Measurements from ENCODE around the gene NCF2. TPM values are rescaled to one million over a fixed set of nuclear protein-coding genes. Genes with fewer than 3 reads are reported as not detected.

Gene NCF2
- total RNA-seq, 2 donors from 2014 or later = 21.7 to 22.2 TPM

- H3K36me3 ChIP-seq = peaks cover 20% of the 10 kb centered on the region
- H3K27me3 ChIP-seq (replicated peaks; ENCODE audit: insufficient read depth) = no peaks in the 10 kb centered on the region
- no peak for TF ChIP-seq CTCF (IDR thresholded peaks at IDR 0.05)
- no peak overlapping the region for H3K27ac ChIP-seq
- DNase-seq (ENCODE audit: low spot score) (no peak), ATAC-seq (ENCODE audit: insufficient number of reproducible peaks, low FRiP score, low read depth) (no peak)
- no peaks in the 10 kb centered on the region for H3K9me3 ChIP-seq
- H3K4me3 ChIP-seq = no peak overlapping the region
- H3K4me1 ChIP-seq (ENCODE audit: control insufficient read depth in 1 of 2, low read depth in 2 of 2) = no peaks in the 10 kb centered on the region
Measured at GRCh38 chr1:183522104-183522503, 68.2 kb downstream of the NCF2 start.

- Histone ChIP-seq H3K4me3 (no peak overlapping the region), H3K4me1 (ENCODE audit: control insufficient read depth in 1 of 2, low read depth in 2 of 2) (no peaks in the 10 kb centered on the region), H3K27me3 (replicated peaks; ENCODE audit: insufficient read depth) (no peaks in the 10 kb centered on the region), H3K9me3 (no peaks in the 10 kb centered on the region), H3K36me3 (peaks cover 15% of the 10 kb centered on the region), H3K27ac (no peak overlapping the region)
- TF ChIP-seq CTCF (IDR thresholded peaks at IDR 0.05) = no peak
- no peak for DNase-seq (ENCODE audit: low spot score)
- ATAC-seq (ENCODE audit: insufficient number of reproducible peaks, low FRiP score, low read depth) = no peak
Measured at GRCh38 chr1:183520379-183520778, 69.9 kb downstream of the NCF2 start.

GRCh38 chr1:183517401-183517800 is 72.9 kb downstream of the NCF2 start:
- DNase-seq (ENCODE audit: low spot score) (no peak), ATAC-seq (ENCODE audit: insufficient number of reproducible peaks, low FRiP score, low read depth) (no peak)
- no peak overlapping the region for H3K27ac ChIP-seq
- no peak for TF ChIP-seq CTCF (IDR thresholded peaks at IDR 0.05)
- no peaks in the 10 kb centered on the region for H3K9me3 ChIP-seq
- no peaks in the 10 kb centered on the region for H3K27me3 ChIP-seq (replicated peaks; ENCODE audit: insufficient read depth)
- H3K36me3 ChIP-seq = peaks cover 12% of the 10 kb centered on the region
- no peak overlapping the region for H3K4me3 ChIP-seq
- H3K4me1 ChIP-seq (ENCODE audit: control insufficient read depth in 1 of 2, low read depth in 2 of 2) = peaks cover 0 to 10% of the 10 kb centered on the region in 2 donors

GRCh38 chr1:183516725-183517124 is 73.5 kb downstream of the NCF2 start:
- Histone ChIP-seq H3K36me3 (peaks cover 12% of the 10 kb centered on the region), H3K27me3 (replicated peaks; ENCODE audit: insufficient read depth) (no peaks in the 10 kb centered on the region), H3K4me3 (no peak overlapping the region), H3K27ac (no peak overlapping the region), H3K4me1 (ENCODE audit: control insufficient read depth in 1 of 2, low read depth in 2 of 2) (peaks cover 0 to 10% of the 10 kb centered on the region in 2 donors), H3K9me3 (no peaks in the 10 kb centered on the region)
- no peak for DNase-seq (ENCODE audit: low spot score)
- no peak for TF ChIP-seq CTCF (IDR thresholded peaks at IDR 0.05)
- ATAC-seq (ENCODE audit: insufficient number of reproducible peaks, low FRiP score, low read depth) = no peak

DNA sequence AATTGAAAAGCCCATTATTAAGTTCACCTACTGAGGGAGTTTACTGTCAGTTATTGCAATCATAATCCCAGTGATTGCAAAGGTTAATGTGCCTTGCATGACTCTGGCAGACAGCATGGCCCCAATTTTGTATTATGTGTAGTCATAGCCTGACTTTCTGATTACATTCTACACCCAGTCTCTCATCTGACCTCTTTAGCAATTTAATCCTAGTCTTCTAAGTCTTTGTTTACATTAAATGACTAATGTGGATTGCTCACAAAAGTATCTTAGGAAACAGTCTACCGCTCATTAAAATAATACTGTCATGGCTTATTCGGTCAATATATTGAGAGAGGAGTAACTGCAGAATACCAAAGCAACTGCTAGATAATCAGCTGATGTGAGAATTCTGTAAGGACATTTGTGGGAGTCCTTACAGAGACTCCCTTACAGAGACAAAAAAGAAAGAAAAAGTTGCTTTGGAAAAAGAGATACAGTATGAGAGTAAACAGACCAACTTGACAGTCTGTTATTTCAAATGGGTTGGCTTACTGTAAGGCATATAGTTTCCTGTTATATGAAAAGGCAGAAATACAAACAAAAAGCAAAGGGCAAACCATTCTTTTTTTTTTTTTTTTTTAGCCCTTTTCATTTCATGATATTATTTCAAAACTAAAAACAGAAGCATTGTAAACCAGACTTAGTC is 75.1 kb downstream of the NCF2 start:
- H3K27ac ChIP-seq = no peak overlapping the region

More for the DNA sequence above, 75.1 kb downstream of the NCF2 start:
- no peaks in the 10 kb centered on the region for H3K9me3 ChIP-seq
- ATAC-seq (ENCODE audit: insufficient number of reproducible peaks, low FRiP score, low read depth) (no peak), DNase-seq (ENCODE audit: low spot score) (no peak)
- H3K4me1 ChIP-seq (ENCODE audit: control insufficient read depth in 1 of 2, low read depth in 2 of 2) = peaks cover 0 to 10% of the 10 kb centered on the region in 2 donors
- H3K4me3 ChIP-seq = no peak overlapping the region
- H3K36me3 ChIP-seq = peaks cover 9% of the 10 kb centered on the region
- TF ChIP-seq CTCF (IDR thresholded peaks at IDR 0.05) = no peak
- no peaks in the 10 kb centered on the region for H3K27me3 ChIP-seq (replicated peaks; ENCODE audit: insufficient read depth)
